Upper lobe of right lung (tissue), 1 donor: ENCODE results near the gene MESP1. TPM values are rescaled to one million over a fixed set of nuclear protein-coding genes. Genes with fewer than 3 reads are reported as not detected.

ENCODE experiments used
- ATAC-seq: fragments of 200-7000 bp; cut with Tn5 transposase; one replicate; pipeline ENCODE4 v1.9.1; 2020; ENCODE audit warnings: mild to moderate bottlenecking, moderate library complexity
- DNase-seq: peaks from one replicate; pipeline ENCODE4 v3.0.0-alpha.2; 2020
- H3K27ac ChIP-seq: fragments of 200-600 bp; one replicate; pipeline ENCODE4 v1.8.0; 2022
- H3K27me3 ChIP-seq: fragments of 200-600 bp; one replicate; pipeline ENCODE4 v1.8.0; 2022; ENCODE audit warnings: mild to moderate bottlenecking
- H3K36me3 ChIP-seq: fragments of 200-600 bp; one replicate; pipeline ENCODE4 v1.8.0; 2022
- H3K4me1 ChIP-seq: fragments of 200-600 bp; one replicate; pipeline ENCODE4 v1.8.0; 2022
- H3K4me3 ChIP-seq: fragments of 200-600 bp; one replicate; pipeline ENCODE4 v1.8.0; 2022; ENCODE audit warnings: mild to moderate bottlenecking
- H3K9me3 ChIP-seq: fragments of 200-600 bp; one replicate; pipeline ENCODE4 v1.8.0; 2022
- intact Hi-C: fragments of 100-400 bp; cut with DNase I; formaldehyde crosslinking; loops from one replicate; pipeline ENCODE4 v1.11.0; 2022
- long read RNA-seq: library from polyadenylated mRNA; unstranded; transcript quantifications from one replicate; pipeline ENCODE4 v2.0.0, GENCODE V29; 2021
- total RNA-seq: library from RNA; stranded (reverse); fragmentation: NEBNext Ultra II Directional; extraction: Animal tissue kit (Norgen Biotek cat#: 25700); gene quantifications from one replicate; pipeline ENCODE4 v1.2.1, GENCODE V29; 2021
- TF ChIP-seq, protein P1 (sequence below): fragments of 200-600 bp; IDR thresholded peaks from one replicate; pipeline ENCODE4 v1.8.0; 2022; ENCODE audit warnings: antibody characterized with exemption
- donor health status: DM: no; HTN: yes; CAD: no; lungs with severe emphysema.

Gene MESP1
- total RNA-seq = 4.9 TPM
- long read RNA-seq, partial matches to known transcripts = 0 of 1 reads
- long read RNA-seq, other reads (novel, unspliced or antisense) = 0 of 1 reads

- ATAC-seq = peak; percentile 95
- no peaks in the 10 kb centered on the region for H3K9me3 ChIP-seq
- peak; percentile 97 for DNase-seq
- H3K4me3 ChIP-seq = peak within 1 kb of the TSS; percentile 69
- no peaks in the 10 kb centered on the region for H3K36me3 ChIP-seq
- intact Hi-C loops = no loop called here
- H3K4me1 ChIP-seq = peaks cover 10% of the 10 kb centered on the region
- no peaks in the 10 kb centered on the region for H3K27me3 ChIP-seq
- peak within 1 kb of the TSS; percentile 58 for H3K27ac ChIP-seq
- TF ChIP-seq, protein P1, sequence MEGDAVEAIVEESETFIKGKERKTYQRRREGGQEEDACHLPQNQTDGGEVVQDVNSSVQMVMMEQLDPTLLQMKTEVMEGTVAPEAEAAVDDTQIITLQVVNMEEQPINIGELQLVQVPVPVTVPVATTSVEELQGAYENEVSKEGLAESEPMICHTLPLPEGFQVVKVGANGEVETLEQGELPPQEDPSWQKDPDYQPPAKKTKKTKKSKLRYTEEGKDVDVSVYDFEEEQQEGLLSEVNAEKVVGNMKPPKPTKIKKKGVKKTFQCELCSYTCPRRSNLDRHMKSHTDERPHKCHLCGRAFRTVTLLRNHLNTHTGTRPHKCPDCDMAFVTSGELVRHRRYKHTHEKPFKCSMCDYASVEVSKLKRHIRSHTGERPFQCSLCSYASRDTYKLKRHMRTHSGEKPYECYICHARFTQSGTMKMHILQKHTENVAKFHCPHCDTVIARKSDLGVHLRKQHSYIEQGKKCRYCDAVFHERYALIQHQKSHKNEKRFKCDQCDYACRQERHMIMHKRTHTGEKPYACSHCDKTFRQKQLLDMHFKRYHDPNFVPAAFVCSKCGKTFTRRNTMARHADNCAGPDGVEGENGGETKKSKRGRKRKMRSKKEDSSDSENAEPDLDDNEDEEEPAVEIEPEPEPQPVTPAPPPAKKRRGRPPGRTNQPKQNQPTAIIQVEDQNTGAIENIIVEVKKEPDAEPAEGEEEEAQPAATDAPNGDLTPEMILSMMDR = peak; percentile 79
Observed at GRCh38 chr15:89750560-89751542, at the start of gene MESP1. TSS of gene MESP1 (minus strand) at chr15:89751249. CDS start at chr15:89751231, 18 bp downstream.

- DNase-seq (no peak), ATAC-seq (no peak)
- Histone ChIP-seq H3K4me3 (no peak overlapping the region), H3K9me3 (no peaks in the 10 kb centered on the region), H3K4me1 (no peaks in the 10 kb centered on the region), H3K27ac (no peak overlapping the region), H3K36me3 (peaks cover 7% of the 10 kb centered on the region), H3K27me3 (no peaks in the 10 kb centered on the region)
- TF ChIP-seq, protein P1 = no peak
- intact Hi-C loops = no loop called here
Observed at GRCh38 chr15:89799918-89800498, 49.0 kb upstream of the MESP1 start.

DNA sequence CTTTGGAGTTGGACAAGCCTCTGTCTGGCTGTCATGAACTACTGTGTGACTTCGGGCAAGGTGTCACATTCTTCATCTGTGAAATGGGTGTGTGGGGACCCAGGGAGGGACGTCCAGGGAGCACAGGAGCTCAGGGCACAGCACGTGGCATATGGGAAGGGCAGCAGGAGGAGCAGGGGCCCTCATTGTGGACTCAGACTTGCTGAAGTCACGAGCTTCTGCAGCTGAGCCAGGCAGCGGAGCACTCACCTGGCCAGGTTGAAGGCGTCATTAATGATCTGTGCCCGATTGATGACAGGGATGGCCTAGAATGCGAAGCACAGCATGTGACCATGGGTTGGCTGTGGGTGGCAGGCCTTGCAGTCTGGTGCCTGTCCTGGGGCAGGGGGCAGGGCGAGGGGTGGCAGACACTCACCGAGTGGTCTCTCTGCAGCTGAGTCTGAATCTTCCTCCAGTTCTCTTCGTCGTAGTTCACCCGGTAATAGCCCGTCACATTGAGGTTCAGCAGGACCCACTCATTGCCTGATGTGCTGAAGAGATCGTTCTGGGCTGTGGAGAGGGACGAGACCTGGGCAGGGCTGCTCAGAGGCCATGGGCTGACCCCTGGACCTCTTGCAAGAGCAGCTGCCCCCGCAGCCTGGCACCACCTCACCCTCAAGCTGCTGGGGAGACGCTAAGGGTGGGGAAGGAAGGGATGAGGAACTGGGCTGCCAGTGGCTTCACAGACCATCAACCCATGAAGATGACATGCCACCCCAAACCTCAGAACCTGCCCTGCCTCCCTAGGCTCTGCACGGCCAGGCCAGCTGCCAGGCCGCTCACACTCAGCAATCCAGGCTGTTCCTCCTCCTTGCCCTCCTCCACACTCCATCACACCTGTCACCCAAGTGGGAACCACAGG, 48.2 kb upstream of the MESP1 start:
- ATAC-seq (no peak), DNase-seq (no peak)
- Histone ChIP-seq H3K27me3 (no peaks in the 10 kb centered on the region), H3K4me3 (no peak overlapping the region), H3K36me3 (peaks cover 7% of the 10 kb centered on the region), H3K4me1 (peaks cover 5% of the 10 kb centered on the region), H3K27ac (no peak overlapping the region), H3K9me3 (no peaks in the 10 kb centered on the region)
- intact Hi-C loops = no loop called here
- TF ChIP-seq, protein P1 = no peak

GRCh38 chr15:89797678-89798201, 46.7 kb upstream of the MESP1 start:
- TF ChIP-seq, protein P1 = no peak
- intact Hi-C loops = no loop called here
- no peaks in the 10 kb centered on the region for H3K27me3 ChIP-seq
- H3K4me1 ChIP-seq = peaks cover 5% of the 10 kb centered on the region
- no peaks in the 10 kb centered on the region for H3K9me3 ChIP-seq
- DNase-seq (no peak), ATAC-seq (no peak)
- no peaks in the 10 kb centered on the region for H3K36me3 ChIP-seq
- H3K4me3 ChIP-seq = no peak overlapping the region
- no peak overlapping the region for H3K27ac ChIP-seq

DNA sequence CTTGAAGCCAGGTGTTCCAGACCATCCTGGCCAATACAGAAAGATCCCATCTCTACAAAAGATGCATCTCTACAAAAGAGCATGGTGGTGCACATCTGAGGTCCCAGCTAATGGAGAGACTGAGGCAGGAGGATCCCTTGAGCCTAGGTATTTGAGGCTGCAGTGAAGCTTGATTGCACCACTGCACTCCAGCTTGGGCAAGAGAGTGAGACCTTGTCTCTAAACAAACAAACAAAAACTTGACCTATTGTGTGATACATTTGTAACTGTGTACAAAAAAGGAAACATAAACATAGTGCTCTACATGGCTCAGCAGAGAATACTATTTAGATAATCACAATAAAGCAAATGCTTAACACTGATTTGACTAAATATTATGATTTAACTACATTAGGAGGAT, 44.9 kb upstream of the MESP1 start:
- H3K27me3 ChIP-seq = no peaks in the 10 kb centered on the region
- ATAC-seq (no peak), DNase-seq (no peak)
- no peaks in the 10 kb centered on the region for H3K36me3 ChIP-seq
- no peaks in the 10 kb centered on the region for H3K9me3 ChIP-seq
- intact Hi-C loops = no loop called here
- TF ChIP-seq, protein P1 = no peak
- H3K27ac ChIP-seq = no peak overlapping the region
- H3K4me1 ChIP-seq = peaks cover 5% of the 10 kb centered on the region
- H3K4me3 ChIP-seq = no peak overlapping the region
